C4-2B (cell line): Measurements from ENCODE around the gene RASA3.

Source experiments
- H3K27ac ChIP-seq: fragments of 450-650 bp; 2 replicates; pipeline ENCODE4 v1.5.1; 2017
- ZFX ChIP-seq: fragments of 450-650 bp; IDR thresholded peaks from 2 replicates; pipeline ENCODE4 v1.6.1; 2017
- TF ChIP-seq, protein P1 (sequence below): fragments of 450-650 bp; conservative IDR thresholded peaks from 2 replicates; pipeline ENCODE4 v1.5.1; 2017; ENCODE audit warnings: mild to moderate bottlenecking

RASA3 gene

GRCh38 chr13:113958373-113958772 is 174.1 kb downstream of the RASA3 start:
- H3K27ac ChIP-seq = no peak overlapping the region
- no peak for TF ChIP-seq ZFX

GRCh38 chr13:113956571-113956970 is 175.9 kb downstream of the RASA3 start:
- no peak overlapping the region for H3K27ac ChIP-seq
- TF ChIP-seq, protein P1, sequence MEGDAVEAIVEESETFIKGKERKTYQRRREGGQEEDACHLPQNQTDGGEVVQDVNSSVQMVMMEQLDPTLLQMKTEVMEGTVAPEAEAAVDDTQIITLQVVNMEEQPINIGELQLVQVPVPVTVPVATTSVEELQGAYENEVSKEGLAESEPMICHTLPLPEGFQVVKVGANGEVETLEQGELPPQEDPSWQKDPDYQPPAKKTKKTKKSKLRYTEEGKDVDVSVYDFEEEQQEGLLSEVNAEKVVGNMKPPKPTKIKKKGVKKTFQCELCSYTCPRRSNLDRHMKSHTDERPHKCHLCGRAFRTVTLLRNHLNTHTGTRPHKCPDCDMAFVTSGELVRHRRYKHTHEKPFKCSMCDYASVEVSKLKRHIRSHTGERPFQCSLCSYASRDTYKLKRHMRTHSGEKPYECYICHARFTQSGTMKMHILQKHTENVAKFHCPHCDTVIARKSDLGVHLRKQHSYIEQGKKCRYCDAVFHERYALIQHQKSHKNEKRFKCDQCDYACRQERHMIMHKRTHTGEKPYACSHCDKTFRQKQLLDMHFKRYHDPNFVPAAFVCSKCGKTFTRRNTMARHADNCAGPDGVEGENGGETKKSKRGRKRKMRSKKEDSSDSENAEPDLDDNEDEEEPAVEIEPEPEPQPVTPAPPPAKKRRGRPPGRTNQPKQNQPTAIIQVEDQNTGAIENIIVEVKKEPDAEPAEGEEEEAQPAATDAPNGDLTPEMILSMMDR = no peak
- no peak for TF ChIP-seq ZFX

DNA sequence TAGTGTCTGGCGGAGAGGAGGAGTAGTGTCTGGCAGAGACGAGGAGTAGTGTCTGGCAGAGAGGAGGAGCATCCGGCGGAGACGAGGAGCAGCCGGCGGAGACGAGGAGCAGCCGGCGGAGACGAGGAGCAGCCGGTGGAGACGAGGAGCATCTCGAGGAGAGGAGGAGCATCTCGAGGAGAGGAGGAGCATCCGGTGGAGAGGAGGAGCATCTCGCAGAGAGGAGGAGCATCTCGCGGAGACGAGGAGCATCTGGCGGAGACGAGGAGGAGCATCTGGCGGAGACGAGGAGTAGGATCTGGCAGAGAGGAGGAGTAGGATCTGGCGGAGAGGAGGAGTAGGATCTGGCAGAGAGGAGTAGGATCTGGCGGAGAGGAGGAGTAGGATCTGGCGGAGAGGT is 176.7 kb downstream of the RASA3 start:
- TF ChIP-seq, protein P1 = no peak
- no peak for TF ChIP-seq ZFX
- H3K27ac ChIP-seq = no peak overlapping the region

DNA sequence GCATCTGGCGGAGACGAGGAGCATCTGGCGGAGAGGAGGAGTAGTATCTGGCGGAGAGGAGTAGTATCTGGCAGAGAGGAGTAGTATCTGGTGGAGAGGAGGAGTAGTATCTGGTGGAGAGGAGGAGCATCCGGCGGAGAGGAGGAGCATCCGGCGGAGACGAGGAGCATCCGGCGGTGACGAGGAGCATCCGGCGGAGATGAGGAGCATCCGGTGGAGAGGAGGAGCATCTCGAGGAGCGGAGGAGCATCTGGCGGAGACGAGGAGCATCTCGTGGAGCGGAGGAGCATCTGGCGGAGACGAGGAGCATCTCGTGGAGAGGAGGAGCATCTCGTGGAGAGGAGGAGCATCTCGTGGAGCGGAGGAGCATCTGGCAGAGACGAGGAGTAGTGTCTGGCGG is 177.2 kb downstream of the RASA3 start:
- no peak overlapping the region for H3K27ac ChIP-seq
- TF ChIP-seq, protein P1 = no peak
- TF ChIP-seq ZFX = no peak

DNA sequence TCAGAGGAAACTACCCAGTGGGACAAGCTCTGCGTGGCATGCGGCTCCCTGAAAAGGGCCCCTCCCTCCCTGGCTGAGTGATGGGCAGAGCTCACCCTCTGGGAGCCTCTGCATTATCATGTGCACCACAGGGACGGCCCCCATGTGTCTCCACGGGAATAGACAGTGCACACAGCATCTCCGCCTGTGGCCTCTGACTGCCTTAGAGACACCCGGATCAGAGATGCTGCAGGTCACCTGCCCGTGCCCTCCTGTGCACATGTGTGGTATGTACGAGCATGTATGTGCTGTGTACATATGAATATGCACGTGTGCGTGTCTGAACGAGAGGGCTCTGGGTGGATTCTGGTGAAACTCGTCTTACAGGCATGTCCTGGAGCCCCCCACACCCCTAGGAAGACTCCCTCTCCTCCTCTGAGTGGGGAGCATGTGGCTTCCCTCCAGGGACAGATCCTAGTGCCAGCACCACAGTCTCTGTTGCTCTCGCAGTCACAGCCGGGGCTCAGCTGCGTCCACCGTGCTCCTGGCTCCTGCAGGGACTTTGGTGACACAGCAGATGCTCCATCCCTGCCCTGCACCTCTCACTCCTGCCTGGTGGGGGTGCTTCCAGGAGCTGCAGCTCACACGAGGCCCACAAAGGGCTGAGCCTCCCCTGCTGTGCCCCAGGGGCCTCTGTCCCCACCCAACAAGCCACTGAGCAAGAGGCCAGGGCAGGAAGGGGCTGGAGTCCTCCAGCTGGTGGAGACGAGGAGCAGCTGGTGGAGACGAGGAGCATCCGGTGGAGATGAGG is 178.2 kb downstream of the RASA3 start:
- TF ChIP-seq, protein P1 = no peak
- H3K27ac ChIP-seq = no peak overlapping the region

- no peak overlapping the region for H3K27ac ChIP-seq
- TF ChIP-seq, protein P1 = no peak
- no peak for TF ChIP-seq ZFX
Measured at GRCh38 chr13:113953561-113953960, 178.9 kb downstream of the RASA3 start.

GRCh38 chr13:113952983-113953520 is 179.4 kb downstream of the RASA3 start:
- TF ChIP-seq, protein P1 = no peak
- no peak for TF ChIP-seq ZFX
- H3K27ac ChIP-seq = no peak overlapping the region
